CD4-positive, alpha-beta T cell (primary cell): ENCODE data around the gene TRIM40. TPM values are rescaled to one million over a fixed set of nuclear protein-coding genes. Genes with fewer than 3 reads are reported as not detected.

Experiments
- ATAC-seq: fragments of 200-7000 bp; cut with Tn5 transposase; one replicate; pipeline ENCODE4 v1.10.0; 2022; ENCODE audit warnings: mild to moderate bottlenecking; ENCODE audit not compliant: poor library complexity
- CTCF ChIA-PET: fragments of 350-600 bp; sonication (Branson Sonifier 250); formaldehyde crosslinking; loops from one replicate; lab custom pipeline; 2021; ENCODE audit warnings: antibody characterized with exemption, inconsistent platforms; lab: Charles Lee
- POLR2A ChIA-PET: fragments of 350-600 bp; sonication (Branson Sonifier 250); formaldehyde crosslinking; loops from one replicate; lab custom pipeline; 2021; ENCODE audit warnings: antibody characterized with exemption, inconsistent platforms; lab: Charles Lee
- DNase-seq, 14 experiments: peaks; one replicate each; pipeline ENCODE4 v3.0.0-alpha.2; 2013 to 2020; ENCODE audit warnings: mixed read lengths in 2 of 14
- H3K27ac ChIP-seq, 2 donors: one replicate each; pipeline versions ENCODE4 v1.5.1 to v1.7.0; 2013; ENCODE audit warnings: low read length in 2 of 2, low read depth in 1 of 2, mild to moderate bottlenecking in 1 of 2
- H3K27me3 ChIP-seq, 2 experiments: 1 replicate in 1 of 2; 2 replicates in 1 of 2; pipeline versions ENCODE4 v1.6.1 to v1.7.0; 2013; ENCODE audit warnings: low read length in 2 of 2, control low read depth in 1 of 2, mild to moderate bottlenecking in 1 of 2, moderate library complexity in 1 of 2; ENCODE audit not compliant: insufficient read depth in 2 of 2, control insufficient read depth in 1 of 2
- H3K36me3 ChIP-seq: one replicate; pipeline ENCODE4 v1.6.1; 2013; ENCODE audit warnings: low read length, control low read depth; ENCODE audit not compliant: insufficient read depth
- H3K4me1 ChIP-seq: one replicate; pipeline ENCODE4 v1.6.1; 2013; ENCODE audit warnings: low read length, control low read depth; ENCODE audit not compliant: insufficient read depth
- H3K4me3 ChIP-seq: one replicate; pipeline ENCODE4 v1.5.1; 2013; ENCODE audit warnings: mild to moderate bottlenecking, low read length, moderate library complexity
- H3K9me3 ChIP-seq, 2 experiments: 1 replicate in 1 of 2; 2 replicates in 1 of 2; pipeline versions ENCODE4 v1.6.1 to v1.7.0; 2013; ENCODE audit warnings: low read length in 2 of 2, mild to moderate bottlenecking in 2 of 2, control low read depth in 1 of 2, moderate library complexity in 1 of 2; ENCODE audit not compliant: control insufficient read depth in 1 of 2, insufficient read depth in 1 of 2
- H3K27ac Mint-ChIP-seq: one replicate; pipeline ENCODE4 v1.8.0; 2020; ENCODE audit warnings: mixed read lengths
- H3K27me3 Mint-ChIP-seq: one replicate; pipeline ENCODE4 v1.8.0; 2021; ENCODE audit warnings: mixed read lengths
- H3K36me3 Mint-ChIP-seq: one replicate; pipeline ENCODE4 v1.8.0; 2021; ENCODE audit warnings: low read depth, mixed read lengths
- H3K4me1 Mint-ChIP-seq: one replicate; pipeline ENCODE4 v1.8.0; 2021; ENCODE audit warnings: low read depth, mixed read lengths
- H3K4me3 Mint-ChIP-seq: one replicate; pipeline ENCODE4 v1.8.0; 2020; ENCODE audit warnings: mild to moderate bottlenecking, mixed read lengths
- H3K9me3 Mint-ChIP-seq: one replicate; pipeline ENCODE4 v1.8.0; 2020; ENCODE audit warnings: mixed read lengths
- intact Hi-C, 2 experiments: fragments of 100-400 bp; cut with DNase I in 1 of 2; cut with micrococcal nuclease in 1 of 2; formaldehyde crosslinking; loops; one replicate each; pipeline versions ENCODE4 v1.15.1 to v1.9.0; 2023 to 2025; cut with DNase I, micrococcal nuclease
- total RNA-seq, 174 experiments: library from RNA in 2 of 174; stranded (reverse) in 2 of 174; gene quantifications; one replicate each; pipeline ENCODE4 v1.2.3 and lab custom pipeline; 2021 to 2026
- TF ChIP-seq, protein P1 (sequence below): fragments of 200-600 bp; IDR thresholded peaks from one replicate; pipeline ENCODE4 v1.8.0; 2022; ENCODE audit warnings: antibody characterized with exemption, mild to moderate bottlenecking

Gene TRIM40
- total RNA-seq, 2 experiments from 2014 or later: not detected

DNA sequence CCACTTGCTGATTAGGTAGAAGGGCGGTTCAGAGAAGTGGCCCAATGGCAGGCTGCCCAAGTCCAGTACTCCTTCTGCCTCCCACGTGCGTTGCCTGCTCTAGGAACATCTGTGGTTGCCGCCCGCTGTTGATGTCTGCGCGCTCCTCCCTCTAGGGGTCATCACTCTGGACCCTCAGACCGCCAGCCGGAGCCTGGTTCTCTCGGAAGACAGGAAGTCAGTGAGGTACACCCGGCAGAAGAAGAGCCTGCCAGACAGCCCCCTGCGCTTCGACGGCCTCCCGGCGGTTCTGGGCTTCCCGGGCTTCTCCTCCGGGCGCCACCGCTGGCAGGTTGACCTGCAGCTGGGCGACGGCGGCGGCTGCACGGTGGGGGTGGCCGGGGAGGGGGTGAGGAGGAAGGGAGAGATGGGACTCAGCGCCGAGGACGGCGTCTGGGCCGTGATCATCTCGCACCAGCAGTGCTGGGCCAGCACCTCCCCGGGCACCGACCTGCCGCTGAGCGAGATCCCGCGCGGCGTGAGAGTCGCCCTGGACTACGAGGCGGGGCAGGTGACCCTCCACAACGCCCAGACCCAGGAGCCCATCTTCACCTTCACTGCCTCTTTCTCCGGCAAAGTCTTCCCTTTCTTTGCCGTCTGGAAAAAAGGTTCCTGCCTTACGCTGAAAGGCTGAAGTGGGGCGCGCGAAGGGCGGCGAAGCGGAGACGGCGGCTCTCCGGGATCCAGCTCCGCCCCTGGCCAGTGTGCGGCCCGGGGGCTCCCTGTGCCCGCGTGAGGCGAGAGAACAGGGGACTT is 35.9 kb downstream of the TRIM40 start:
- Mint-ChIP-seq H3K27ac (no peak overlapping the region), H3K4me1 (no peaks in the 10 kb centered on the region), H3K27me3 (peaks cover 81% of the 10 kb centered on the region), H3K9me3 (no peaks in the 10 kb centered on the region), H3K36me3 (no peaks in the 10 kb centered on the region), H3K4me3 (no peak overlapping the region)
- ATAC-seq (no peak), DNase-seq (peak in 1 of 14 experiments; percentile 9)
- Histone ChIP-seq H3K4me3 (no peak overlapping the region), H3K27me3 (peaks cover 36 to 59% of the 10 kb centered on the region in 2 experiments), H3K9me3 (peaks cover 0 to 7% of the 10 kb centered on the region in 2 experiments), H3K4me1 (peaks cover 16% of the 10 kb centered on the region), H3K27ac (no peak overlapping the region), H3K36me3 (no peaks in the 10 kb centered on the region)
- TF ChIP-seq, protein P1, sequence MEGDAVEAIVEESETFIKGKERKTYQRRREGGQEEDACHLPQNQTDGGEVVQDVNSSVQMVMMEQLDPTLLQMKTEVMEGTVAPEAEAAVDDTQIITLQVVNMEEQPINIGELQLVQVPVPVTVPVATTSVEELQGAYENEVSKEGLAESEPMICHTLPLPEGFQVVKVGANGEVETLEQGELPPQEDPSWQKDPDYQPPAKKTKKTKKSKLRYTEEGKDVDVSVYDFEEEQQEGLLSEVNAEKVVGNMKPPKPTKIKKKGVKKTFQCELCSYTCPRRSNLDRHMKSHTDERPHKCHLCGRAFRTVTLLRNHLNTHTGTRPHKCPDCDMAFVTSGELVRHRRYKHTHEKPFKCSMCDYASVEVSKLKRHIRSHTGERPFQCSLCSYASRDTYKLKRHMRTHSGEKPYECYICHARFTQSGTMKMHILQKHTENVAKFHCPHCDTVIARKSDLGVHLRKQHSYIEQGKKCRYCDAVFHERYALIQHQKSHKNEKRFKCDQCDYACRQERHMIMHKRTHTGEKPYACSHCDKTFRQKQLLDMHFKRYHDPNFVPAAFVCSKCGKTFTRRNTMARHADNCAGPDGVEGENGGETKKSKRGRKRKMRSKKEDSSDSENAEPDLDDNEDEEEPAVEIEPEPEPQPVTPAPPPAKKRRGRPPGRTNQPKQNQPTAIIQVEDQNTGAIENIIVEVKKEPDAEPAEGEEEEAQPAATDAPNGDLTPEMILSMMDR: no peak
- ChIA-PET POLR2A (no interaction called here), CTCF (no interaction called here)
- intact Hi-C loops: loop anchor here (2.0 kb wide), 2 partner anchors 67 to 323 kb away; no protein-coding TSS in a partner anchor

GRCh38 chr6:30172681-30173080 is 36.7 kb downstream of the TRIM40 start:
- CTCF ChIA-PET: no interaction called here

GRCh38 chr6:30175765-30176164 is 39.8 kb downstream of the TRIM40 start:
- no peak overlapping the region for H3K4me3 ChIP-seq
- H3K9me3 Mint-ChIP-seq: peaks cover 5% of the 10 kb centered on the region
- no peak overlapping the region for H3K27ac ChIP-seq
- DNase-seq (no peak), ATAC-seq (no peak)
- peaks cover 13% of the 10 kb centered on the region for H3K4me1 ChIP-seq
- H3K36me3 ChIP-seq: no peaks in the 10 kb centered on the region
- intact Hi-C loops: no loop called here
- H3K36me3 Mint-ChIP-seq: no peaks in the 10 kb centered on the region
- ChIA-PET POLR2A (no interaction called here), CTCF (no interaction called here)
- H3K4me1 Mint-ChIP-seq: no peaks in the 10 kb centered on the region
- peaks cover 79% of the 10 kb centered on the region for H3K27me3 Mint-ChIP-seq
- TF ChIP-seq, protein P1: no peak
- H3K27me3 ChIP-seq: peaks cover 28 to 65% of the 10 kb centered on the region in 2 experiments
- no peak overlapping the region for H3K27ac Mint-ChIP-seq
- H3K4me3 Mint-ChIP-seq: no peak overlapping the region
- H3K9me3 ChIP-seq: peaks cover 12 to 13% of the 10 kb centered on the region in 2 experiments

More at GRCh38 chr6:30172681-30173080, 36.7 kb downstream of the TRIM40 start:
- no peaks in the 10 kb centered on the region for H3K4me1 Mint-ChIP-seq
- H3K36me3 ChIP-seq: no peaks in the 10 kb centered on the region
- H3K27ac ChIP-seq: no peak overlapping the region
- no peak overlapping the region for H3K4me3 Mint-ChIP-seq
- TF ChIP-seq, protein P1: no peak
- no peaks in the 10 kb centered on the region for H3K36me3 Mint-ChIP-seq
- no peaks in the 10 kb centered on the region for H3K9me3 Mint-ChIP-seq
- no peak overlapping the region for H3K27ac Mint-ChIP-seq
- peaks cover 0 to 7% of the 10 kb centered on the region in 2 experiments for H3K9me3 ChIP-seq
- ATAC-seq: no peak
- POLR2A ChIA-PET: no interaction called here
- no peak overlapping the region for H3K4me3 ChIP-seq
- H3K4me1 ChIP-seq: peaks cover 16% of the 10 kb centered on the region
- H3K27me3 Mint-ChIP-seq: peaks cover 90% of the 10 kb centered on the region
- no peak for DNase-seq
- intact Hi-C loops: no loop called here
- peaks cover 36 to 59% of the 10 kb centered on the region in 2 experiments for H3K27me3 ChIP-seq
